Prostate gland (tissue), 2 donors: ENCODE data around the gene CRB2. TPM values are rescaled to one million over a fixed set of nuclear protein-coding genes. Genes with fewer than 3 reads are reported as not detected.

ENCODE experiments used
- DNase-seq: peaks from one replicate; pipeline ENCODE4 v3.0.0-alpha.2; 2019; ENCODE audit warnings: low spot score
- H3K27ac ChIP-seq, 2 donors: fragments of 200-600 bp; sonication (generic); 2 replicates each; pipeline ENCODE4 v1.5.1; 2017 to 2019
- H3K27me3 ChIP-seq: fragments of 200-600 bp; sonication (generic); replicated peaks from 2 replicates; pipeline ENCODE4 v1.5.1; 2019; ENCODE audit not compliant: insufficient read depth
- H3K36me3 ChIP-seq, 2 donors: fragments of 200-600 bp; sonication (generic); 1 replicate in 1 of 2; 2 replicates in 1 of 2; pipeline versions ENCODE4 v1.5.1 to v1.8.1; 2017 to 2019
- H3K4me1 ChIP-seq: fragments of 200-600 bp; sonication (generic); replicated peaks from 2 replicates; pipeline ENCODE4 v1.5.1; 2019
- H3K4me3 ChIP-seq, 2 donors: fragments of 200-600 bp; sonication (generic); 2 replicates each; pipeline ENCODE4 v1.5.1; 2017 to 2019
- H3K9me3 ChIP-seq: fragments of 200-600 bp; sonication (generic); 2 replicates; pipeline ENCODE4 v1.5.1; 2017
- POLR2A ChIP-seq: fragments of 450-650 bp; IDR thresholded peaks from one replicate; pipeline ENCODE4 v1.6.1; 2016; ENCODE audit warnings: antibody characterized with exemption, mild to moderate bottlenecking
- POLR2AphosphoS5 ChIP-seq: sonication (generic); formaldehyde crosslinking; IDR thresholded peaks from one replicate; pipeline ENCODE4 v1.6.1; 2017; ENCODE audit warnings: antibody characterized with exemption
- WGBS: methylation state at CpG from one replicate; pipeline ENCODE4 v1.1.5; 2018; 5-methylcytosine and 5-hydroxymethylcytosine counted together
- intact Hi-C: fragments of 100-400 bp; cut with DNase I; formaldehyde crosslinking; loops from one replicate; pipeline ENCODE4 v1.14.2; 2022
- total RNA-seq, 2 donors: library from RNA; depleted of rRNA; stranded (reverse); fragments of >200 nt; gene quantifications; one replicate each; pipeline ENCODE4 v1.1.0, GENCODE V29; 2016
- TF ChIP-seq, protein P1 (sequence below), 4 experiments: fragments of 200-600 bp in 2 of 4; fragments of 450-650 bp in 2 of 4; sonication (generic) in 2 of 4; IDR thresholded peaks; 1 replicate in 3 of 4; 2 replicates in 1 of 4; pipeline ENCODE4 v1.5.1; 2016 to 2019; ENCODE audit warnings: antibody characterized with exemption in 4 of 4, mild to moderate bottlenecking in 2 of 4, moderate library complexity in 2 of 4

The CRB2 gene
- total RNA-seq, 2 donors from 2014 or later = 1.7 TPM; not detected in 1

- H3K36me3 ChIP-seq = no peaks in the 10 kb centered on the region
- intact Hi-C loops = loop anchor here (5.0 to 10.0 kb wide), 3 partner anchors 88 to 890 kb away; partner anchors contain the start of gene STRBP
- H3K4me1 ChIP-seq = no peaks in the 10 kb centered on the region
- TF ChIP-seq, protein P1, sequence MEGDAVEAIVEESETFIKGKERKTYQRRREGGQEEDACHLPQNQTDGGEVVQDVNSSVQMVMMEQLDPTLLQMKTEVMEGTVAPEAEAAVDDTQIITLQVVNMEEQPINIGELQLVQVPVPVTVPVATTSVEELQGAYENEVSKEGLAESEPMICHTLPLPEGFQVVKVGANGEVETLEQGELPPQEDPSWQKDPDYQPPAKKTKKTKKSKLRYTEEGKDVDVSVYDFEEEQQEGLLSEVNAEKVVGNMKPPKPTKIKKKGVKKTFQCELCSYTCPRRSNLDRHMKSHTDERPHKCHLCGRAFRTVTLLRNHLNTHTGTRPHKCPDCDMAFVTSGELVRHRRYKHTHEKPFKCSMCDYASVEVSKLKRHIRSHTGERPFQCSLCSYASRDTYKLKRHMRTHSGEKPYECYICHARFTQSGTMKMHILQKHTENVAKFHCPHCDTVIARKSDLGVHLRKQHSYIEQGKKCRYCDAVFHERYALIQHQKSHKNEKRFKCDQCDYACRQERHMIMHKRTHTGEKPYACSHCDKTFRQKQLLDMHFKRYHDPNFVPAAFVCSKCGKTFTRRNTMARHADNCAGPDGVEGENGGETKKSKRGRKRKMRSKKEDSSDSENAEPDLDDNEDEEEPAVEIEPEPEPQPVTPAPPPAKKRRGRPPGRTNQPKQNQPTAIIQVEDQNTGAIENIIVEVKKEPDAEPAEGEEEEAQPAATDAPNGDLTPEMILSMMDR (IDR thresholded peaks at IDR 0.05) = no peak
- TF ChIP-seq POLR2AphosphoS5 = no peak
- no peak for TF ChIP-seq POLR2A
- no peaks in the 10 kb centered on the region for H3K27me3 ChIP-seq
- no peak for DNase-seq
- WGBS = 41% methylated on average over 9 of the region's 9 CpGs
- H3K4me3 ChIP-seq = no peak overlapping the region
- no peak overlapping the region for H3K27ac ChIP-seq
- no peaks in the 10 kb centered on the region for H3K9me3 ChIP-seq
Observed at GRCh38 chr9:123354806-123355508, 1.0 kb upstream of the CRB2 start.

DNA sequence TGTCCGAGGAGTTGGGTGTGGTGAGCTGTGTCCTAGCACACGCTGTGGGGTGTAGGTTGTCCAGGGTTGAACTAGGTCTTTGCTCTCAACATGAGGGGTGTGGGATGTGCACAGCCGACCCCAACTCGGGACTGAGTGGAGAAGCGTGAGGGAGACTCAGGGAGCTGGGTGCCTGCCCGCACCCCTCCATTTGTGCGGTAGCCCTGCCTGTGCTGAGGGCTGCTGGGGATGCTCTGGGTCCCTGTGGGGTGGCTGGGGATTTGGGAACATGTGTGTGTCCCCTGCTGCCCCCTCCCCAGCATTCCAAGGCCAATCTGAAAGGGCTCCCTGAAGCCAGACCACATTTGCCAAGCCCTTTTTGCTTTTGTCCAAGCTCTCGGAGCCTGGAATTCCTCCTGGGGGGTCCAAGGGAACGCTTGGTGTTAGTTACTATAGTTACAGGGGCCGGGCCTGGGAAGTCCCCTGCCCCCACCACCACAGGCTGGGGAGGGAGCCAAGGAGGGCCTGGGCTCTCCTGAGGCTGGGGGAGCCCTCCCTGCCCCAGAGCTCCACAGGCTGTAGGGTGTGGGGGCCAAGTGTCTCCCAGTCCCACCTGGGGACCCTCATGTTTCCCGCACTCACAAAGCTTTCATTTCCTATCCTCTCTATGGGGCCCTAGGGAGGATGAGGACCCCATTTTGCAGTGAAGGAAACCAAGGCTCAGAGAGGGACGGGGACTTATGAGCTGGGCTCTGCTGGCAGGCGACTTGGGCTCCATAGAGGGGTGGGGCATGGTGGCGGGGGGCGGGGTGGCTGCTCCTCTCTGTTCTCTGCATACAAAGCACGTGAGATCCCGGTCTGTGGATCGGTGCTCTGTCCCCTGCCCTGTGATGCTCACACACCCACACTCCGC lies 1.1 kb downstream of the CRB2 start:
- Histone ChIP-seq H3K36me3 (no peaks in the 10 kb centered on the region), H3K27me3 (no peaks in the 10 kb centered on the region), H3K27ac (no peak overlapping the region), H3K4me1 (no peaks in the 10 kb centered on the region), H3K4me3 (no peak overlapping the region), H3K9me3 (no peaks in the 10 kb centered on the region)
- no peak for DNase-seq
- 69% methylated on average over 16 of the region's 19 CpGs for WGBS
- TF ChIP-seq POLR2AphosphoS5 (no peak), POLR2A (no peak)
- TF ChIP-seq, protein P1 (IDR thresholded peaks at IDR 0.05) = no peak
- intact Hi-C loops = loop anchor here (10.0 kb wide), 1 partner anchor 892 kb away; no protein-coding TSS in a partner anchor

DNA sequence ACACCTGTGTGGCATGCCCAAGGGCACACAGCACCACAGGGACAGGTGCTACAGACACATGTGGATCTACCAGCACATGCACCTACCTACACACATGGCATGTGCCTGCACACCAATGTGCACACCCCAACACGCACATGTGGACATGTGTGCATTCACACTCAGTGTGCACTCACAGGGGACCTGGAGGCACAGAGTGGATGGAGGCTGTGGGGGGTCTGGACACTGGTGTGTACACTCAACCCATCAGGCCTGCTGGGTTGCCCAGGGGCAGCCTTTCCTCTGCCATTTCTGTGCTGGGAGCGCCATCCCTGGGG lies 1.7 kb downstream of the CRB2 start:
- intact Hi-C loops = loop anchor here (10.0 kb wide), 1 partner anchor 893 kb away; no protein-coding TSS in a partner anchor
- WGBS = 100% methylated on average over 2 of the region's 2 CpGs
- DNase-seq = no peak

DNA sequence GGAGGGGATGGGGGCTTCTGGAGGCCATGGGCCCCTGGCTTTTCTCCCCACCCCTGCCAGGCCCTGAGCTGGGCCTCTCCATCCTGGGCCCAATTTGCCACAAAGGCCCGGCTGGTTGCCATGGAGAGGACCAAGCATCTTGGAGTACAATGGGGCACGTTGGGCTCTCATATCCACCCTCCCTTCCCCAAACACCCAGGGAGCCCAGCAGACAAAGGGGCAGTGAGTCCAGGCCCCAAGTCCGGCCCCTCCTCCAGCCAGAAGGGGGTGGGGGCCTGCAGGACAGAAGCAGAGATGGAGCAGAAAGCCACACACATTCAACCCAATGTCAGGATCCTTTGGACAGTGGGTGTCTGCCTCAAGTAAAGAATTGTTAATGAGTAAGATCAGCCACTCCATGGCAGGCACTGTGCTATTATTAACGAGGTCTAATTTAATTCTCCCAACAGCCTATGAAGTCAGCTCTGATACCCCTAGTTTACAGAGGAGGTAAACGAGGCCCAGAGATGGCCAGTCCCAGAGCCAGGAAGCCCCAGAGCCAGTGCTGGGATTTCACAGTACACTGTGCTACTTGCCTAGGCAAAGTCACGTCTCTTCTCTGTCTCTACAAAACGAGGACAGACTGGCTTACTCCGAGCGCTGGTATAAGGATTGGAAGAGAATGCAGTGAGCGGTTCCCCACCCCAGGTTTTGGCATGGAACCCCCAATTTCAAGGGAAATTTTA lies 2.3 kb downstream of the CRB2 start:
- H3K36me3 ChIP-seq = no peaks in the 10 kb centered on the region
- TF ChIP-seq, protein P1 (IDR thresholded peaks at IDR 0.05) = no peak
- TF ChIP-seq POLR2A (no peak), POLR2AphosphoS5 (no peak)
- H3K27ac ChIP-seq = no peak overlapping the region
- intact Hi-C loops = loop anchor here (10.0 kb wide), 1 partner anchor 894 kb away; no protein-coding TSS in a partner anchor
- no peaks in the 10 kb centered on the region for H3K9me3 ChIP-seq
- 86% methylated on average over 10 of the region's 10 CpGs for WGBS
- H3K4me3 ChIP-seq = no peak overlapping the region
- H3K27me3 ChIP-seq = no peaks in the 10 kb centered on the region
- no peak for DNase-seq
- no peaks in the 10 kb centered on the region for H3K4me1 ChIP-seq

More for the DNA sequence above, 1.7 kb downstream of the CRB2 start:
- TF ChIP-seq, protein P1 (IDR thresholded peaks at IDR 0.05) = no peak
- no peak for TF ChIP-seq POLR2A
- TF ChIP-seq POLR2AphosphoS5 = no peak
- Histone ChIP-seq H3K9me3 (no peaks in the 10 kb centered on the region), H3K36me3 (no peaks in the 10 kb centered on the region), H3K27ac (no peak overlapping the region), H3K4me1 (no peaks in the 10 kb centered on the region), H3K27me3 (no peaks in the 10 kb centered on the region), H3K4me3 (no peak overlapping the region)
